ENCODE measurements around the gene TMPRSS13. TPM values are rescaled to one million over a fixed set of nuclear protein-coding genes. Genes with fewer than 3 reads are reported as not detected.

TMPRSS13 gene
- total and polyA plus RNA-seq, 2 of the 13 experiments (the other 11 are each of a cell fraction or from before 2014, with no cell fraction given): not detected

- ChIA-PET CTCF (ENCODE audit: low intra/inter-chr PET ratio, low total read pairs) (no interaction called here), POLR2A (no interaction called here)
- 9% methylated on average over 7 of the region's 9 CpGs for WGBS (ENCODE audit: low lambda C conversion rate)
- H3K27ac ChIP-seq (ENCODE audit: extremely low read length, insufficient read depth, low read length): no peak overlapping the region
- H3K9ac ChIP-seq (ENCODE audit: insufficient read depth, low read depth, low read length): no peak overlapping the region
- intact Hi-C loops (cut with micrococcal nuclease; ENCODE audit: unreplicated experiment) (no loop called here), in situ Hi-C loops (cut with HindIII; ENCODE audit: extremely low pct_ligation_motif_present, low pct_unique_long_range_greater_than_20kb) (no loop called here)
- H2AFZ ChIP-seq (ENCODE audit: low read length): no peak overlapping the region
- no peaks in the 10 kb centered on the region for H3K36me3 ChIP-seq (replicated peaks in 1 of 2; ENCODE audit: control insufficient read depth in 1 of 2, insufficient read depth in 2 of 2, low read length in 2 of 2)
- no peak for FAIRE-seq
- no peak overlapping the region for H3K4me2 ChIP-seq (ENCODE audit: low read depth, low read length)
- no peaks in the 10 kb centered on the region for H3K9me3 ChIP-seq (ENCODE audit: low read length)
- no peaks in the 10 kb centered on the region for H3K4me1 ChIP-seq (ENCODE audit: insufficient read depth, low read length)
- no peaks in the 10 kb centered on the region for H3K79me2 ChIP-seq (ENCODE audit: insufficient read depth, low read length)
- H3K27me3 ChIP-seq (ENCODE audit: control insufficient read depth in 1 of 2, insufficient read depth in 2 of 2, low read length in 2 of 2): peaks cover 0 to 44% of the 10 kb centered on the region in 2 experiments; a peak in 2 of 5 replicates
- no peak for DNase-seq (ENCODE audit: low spot score)
- no peaks in the 10 kb centered on the region for H4K20me1 ChIP-seq (ENCODE audit: insufficient read depth, low read length)
- H3K4me3 ChIP-seq (replicated peaks in 1 of 3; ENCODE audit: insufficient read depth in 1 of 3, low read depth in 2 of 3, low read length in 3 of 3): no peak overlapping the region
- no peak for ATAC-seq
- TF ChIP-seq ZNF766 (CRISPR knock-in tag; IDR thresholded peaks at IDR 0.05; ENCODE audit: borderline replicate concordance) (no peak), ZFP41 (CRISPR knock-in tag; IDR thresholded peaks at IDR 0.05; ENCODE audit: borderline replicate concordance) (no peak), SMARCC2 (IDR thresholded peaks at IDR 0.05) (no peak), REST (IDR thresholded peaks at IDR 0.05; ENCODE audit: borderline replicate concordance in 1 of 2, low read depth in 1 of 2, low read length in 2 of 2) (no peak), ZNF792 (CRISPR knock-in tag; IDR thresholded peaks at IDR 0.05) (no peak), ZBTB34 (CRISPR knock-in tag; IDR thresholded peaks at IDR 0.05) (no peak), ATF4 (CRISPR knock-in tag; IDR thresholded peaks at IDR 0.05) (no peak), RFX1 (IDR thresholded peaks at IDR 0.05) (no peak), ZNF703 (CRISPR knock-in tag; IDR thresholded peaks at IDR 0.05; ENCODE audit: borderline replicate concordance) (no peak)
- no TSS peak for BruUV-seq (replicated peaks)
Measured at GRCh38 chr11:117972629-117973502, 43.7 kb upstream of the TMPRSS13 start.

Measured in HepG2 (cell line).